Endothelial cell of hepatic sinusoid (primary cell): ENCODE measurements around the gene NCAPD2.
"Not testable (repeated sequence)": the region's sequence is repeated elsewhere in the genome, so short reads cannot be mapped to it uniquely, and the experiment has no call there.

ENCODE experiments used
- in situ Hi-C: cut with HindIII; loops from 2 replicates; pipeline ENCODE4 v1.10.0; 2017; ENCODE audit warnings: low sequenced_read_pairs

NCAPD2 gene

DNA sequence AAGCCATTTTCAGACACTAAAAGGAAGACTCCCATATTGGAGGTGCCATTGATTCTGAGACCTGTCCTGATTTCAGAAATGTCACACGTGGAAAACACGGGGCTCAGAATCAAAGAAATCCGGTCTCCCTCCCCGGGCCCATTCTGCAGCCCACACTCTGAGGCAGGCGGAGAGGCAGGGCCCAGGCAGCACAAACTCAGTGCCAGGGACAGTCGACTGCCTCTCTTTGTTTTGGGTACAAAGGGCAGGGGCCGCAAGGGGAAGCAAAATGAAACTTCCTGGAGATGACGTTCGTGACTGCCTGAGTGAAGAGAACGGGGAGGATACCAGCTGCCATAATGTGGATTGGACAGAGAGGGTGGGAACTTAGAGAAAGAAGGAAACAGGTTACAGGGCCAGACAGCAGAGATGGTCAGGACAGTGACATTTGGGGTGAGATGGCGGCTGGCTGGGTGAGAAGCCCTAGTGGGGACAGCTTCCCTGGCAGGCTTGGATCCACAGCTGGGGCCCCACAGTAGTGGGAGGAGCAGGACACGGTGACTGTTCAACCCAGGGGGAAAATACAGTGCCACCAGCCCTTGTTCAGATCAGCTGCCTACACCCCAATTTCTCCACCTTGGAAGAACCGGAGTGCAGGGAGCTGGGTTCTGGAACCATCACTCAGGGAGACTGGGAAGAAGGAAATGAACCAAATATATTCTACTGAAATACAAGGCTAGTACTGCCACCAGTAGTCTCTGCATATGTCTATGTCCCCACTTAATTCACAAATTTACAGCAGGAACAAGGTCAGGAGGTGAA is 48.5 kb downstream of the NCAPD2 start:
- in situ Hi-C loops: no loop called here

DNA sequence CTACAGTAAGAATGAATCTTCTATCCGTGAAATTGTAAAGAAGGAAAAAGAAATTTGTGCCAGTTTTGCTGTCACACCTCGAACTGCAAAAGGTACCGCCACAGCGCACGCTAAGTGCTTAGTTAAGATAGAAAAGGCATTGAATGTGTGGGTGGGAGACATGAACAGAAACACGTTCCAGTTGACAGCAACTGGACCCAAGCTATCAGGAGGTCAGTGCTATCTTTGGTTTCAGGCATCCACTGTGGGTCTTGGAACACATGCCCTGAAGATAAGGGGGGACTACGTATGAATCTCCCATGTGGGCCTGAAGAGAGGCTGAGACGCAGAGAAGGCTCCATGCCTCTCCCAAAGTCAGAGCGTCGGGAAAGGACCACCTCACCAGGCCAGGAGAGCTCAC is 52.1 kb downstream of the NCAPD2 start:
- in situ Hi-C loops: no loop called here

GRCh38 chr12:6547566-6547965 is 53.7 kb downstream of the NCAPD2 start:
- in situ Hi-C loops: no loop called here

DNA sequence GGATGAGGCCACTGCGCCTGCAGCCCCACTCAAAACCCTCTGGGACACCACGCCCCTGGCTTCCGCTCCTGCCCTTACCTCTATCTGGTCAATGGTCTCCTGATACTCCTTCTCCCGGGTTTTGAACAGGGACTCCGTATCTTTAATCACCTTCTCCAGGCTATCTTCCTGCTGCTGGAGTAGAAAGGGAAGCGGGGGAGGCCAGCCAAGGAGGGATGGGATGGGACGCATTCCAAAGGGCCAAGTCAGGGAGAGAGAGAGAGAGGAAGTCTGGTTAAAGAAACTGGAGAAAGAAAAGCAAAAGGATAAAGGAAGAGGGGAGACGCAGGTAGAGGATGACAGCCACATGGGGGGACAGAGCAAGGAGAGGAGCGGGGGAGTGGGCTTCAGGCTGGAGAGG is 54.1 kb downstream of the NCAPD2 start:
- in situ Hi-C loops: no loop called here

- in situ Hi-C loops: no loop called here
These were observed 54.7 kb downstream of the NCAPD2 start for GRCh38 chr12:6548556-6548955.

DNA sequence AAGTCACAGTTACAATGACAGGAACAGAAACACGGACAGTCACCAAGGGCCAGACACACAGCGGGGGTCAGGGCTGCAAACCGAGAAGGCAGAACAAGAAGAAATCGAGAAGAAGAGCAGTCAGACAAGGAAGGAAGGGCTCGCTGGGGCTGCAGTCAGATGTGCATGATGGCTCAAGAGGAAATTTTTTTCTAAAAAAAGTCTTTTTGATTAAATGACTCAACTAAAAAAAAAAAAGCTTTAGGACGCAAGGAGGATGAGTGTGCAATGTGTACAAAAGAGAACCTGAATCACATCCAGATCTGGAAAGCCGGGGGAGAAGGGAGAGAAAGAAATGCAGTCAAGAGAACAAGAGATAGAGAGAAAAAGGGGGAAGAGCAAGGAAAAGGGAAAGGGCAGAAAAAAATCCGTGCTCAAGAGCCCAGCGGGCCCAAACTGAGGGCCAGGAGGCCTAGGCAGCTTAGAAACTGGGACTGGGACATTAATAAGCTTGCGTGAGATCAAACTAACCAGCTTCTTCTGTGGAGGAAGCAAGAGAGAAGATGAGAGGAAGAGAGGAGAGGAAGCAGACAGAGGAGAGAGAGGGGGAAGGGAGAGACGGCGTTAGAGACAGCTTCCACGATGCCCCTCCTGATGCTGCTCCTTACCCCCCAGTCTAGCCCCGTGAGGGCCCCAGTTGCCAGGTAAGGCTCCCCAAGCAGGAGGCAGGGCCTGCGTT is 55.2 kb downstream of the NCAPD2 start:
- in situ Hi-C loops: no loop called here

DNA sequence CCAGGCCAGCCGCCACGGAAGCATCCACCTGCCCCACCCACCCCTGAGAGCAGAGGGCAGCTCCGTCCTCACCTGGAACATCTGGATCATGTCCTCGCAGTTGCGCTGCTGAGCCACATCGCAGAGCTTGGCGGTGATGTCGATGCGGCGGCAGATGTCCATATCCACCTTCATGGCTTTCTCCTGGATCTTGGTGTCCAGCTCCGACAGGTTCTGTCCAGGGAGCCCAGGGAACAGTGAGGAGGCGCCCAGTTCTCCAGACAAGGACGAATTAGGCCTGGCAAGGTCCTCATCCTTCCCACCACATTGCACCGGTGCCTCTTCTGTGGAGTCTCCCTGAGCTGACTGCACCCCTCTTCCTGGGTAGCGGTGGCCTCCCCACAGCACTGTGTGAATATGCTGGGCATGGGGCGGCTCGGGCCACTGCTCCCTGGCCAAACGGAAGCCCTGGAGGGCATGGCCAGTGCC is 55.8 kb downstream of the NCAPD2 start:
- in situ Hi-C loops: no loop called here

DNA sequence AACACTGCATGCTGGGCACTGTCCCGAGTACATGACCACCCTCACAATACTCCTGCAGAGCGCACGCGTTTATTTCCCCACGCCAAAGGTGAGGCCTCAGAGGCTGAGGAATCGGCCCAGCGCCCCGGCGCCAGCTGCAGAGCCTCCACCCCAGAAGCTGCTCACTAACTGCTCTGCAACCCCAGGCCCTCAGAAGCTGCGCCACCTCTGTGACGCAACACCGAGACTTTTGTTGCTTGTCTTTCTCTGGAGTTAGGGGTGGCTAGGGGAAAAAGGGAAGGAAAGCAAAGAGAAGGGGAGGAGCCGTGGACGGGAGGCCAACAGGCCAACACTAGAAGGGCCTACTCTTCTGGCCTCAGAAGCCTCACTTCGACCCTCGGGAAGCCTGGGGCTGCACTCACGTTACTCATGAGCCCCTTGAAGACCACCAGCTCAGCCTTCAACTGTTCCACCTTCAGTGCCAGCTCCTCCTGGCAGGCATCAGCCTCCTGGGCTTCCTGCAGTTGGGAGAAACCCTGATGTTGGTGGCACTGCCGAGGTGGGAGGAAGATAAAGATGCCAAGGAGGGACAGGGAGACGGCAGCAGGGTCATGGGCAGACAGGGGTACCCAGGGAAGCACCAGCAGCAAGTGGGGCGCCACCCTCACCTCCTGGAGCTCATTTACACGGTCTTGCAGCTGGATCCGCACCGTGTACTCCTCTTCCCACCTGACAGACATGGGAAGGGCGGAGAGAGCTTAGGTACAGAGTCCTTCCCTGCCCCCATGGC is 56.6 kb downstream of the NCAPD2 start:
- in situ Hi-C loops: no loop called here

GRCh38 chr12:6551063-6551461 is 57.2 kb downstream of the NCAPD2 start:
- in situ Hi-C loops: no loop called here

DNA sequence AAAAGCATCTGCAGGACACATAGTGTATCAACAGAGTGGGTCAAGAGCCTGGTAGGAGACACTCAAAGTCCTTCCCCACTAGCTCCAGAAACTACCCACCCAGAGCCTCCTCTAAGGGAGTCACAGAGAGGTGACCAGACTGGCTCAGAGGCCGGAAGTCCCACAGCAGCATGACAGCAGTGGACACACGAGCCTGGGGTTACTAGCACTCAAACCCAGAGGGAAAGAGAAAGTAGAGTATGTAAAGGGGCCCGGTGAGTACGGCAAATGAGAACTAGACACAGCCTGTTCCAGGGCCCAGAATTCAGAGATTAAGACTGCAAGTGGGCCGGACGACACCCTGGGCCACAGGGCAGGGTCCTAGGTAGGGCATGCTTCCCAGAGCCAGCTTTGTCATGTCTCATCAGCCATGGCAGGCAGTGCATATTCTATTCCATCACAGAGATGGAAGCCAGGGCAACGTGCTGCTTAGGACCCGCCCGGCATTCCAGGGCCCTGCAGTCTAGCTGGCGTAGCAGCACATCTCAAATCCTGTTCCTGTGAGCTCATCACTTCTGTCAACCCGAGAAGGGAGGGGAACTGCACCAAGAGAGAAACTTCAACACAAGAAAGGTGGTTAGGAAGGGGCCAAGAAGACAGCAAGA is 57.7 kb downstream of the NCAPD2 start:
- in situ Hi-C loops: no loop called here

GRCh38 chr12:6552140-6552551 is 58.2 kb downstream of the NCAPD2 start:
- in situ Hi-C loops: no loop called here

GRCh38 chr12:6553051-6553868 is 59.4 kb downstream of the NCAPD2 start:
- in situ Hi-C loops: no loop called here

DNA sequence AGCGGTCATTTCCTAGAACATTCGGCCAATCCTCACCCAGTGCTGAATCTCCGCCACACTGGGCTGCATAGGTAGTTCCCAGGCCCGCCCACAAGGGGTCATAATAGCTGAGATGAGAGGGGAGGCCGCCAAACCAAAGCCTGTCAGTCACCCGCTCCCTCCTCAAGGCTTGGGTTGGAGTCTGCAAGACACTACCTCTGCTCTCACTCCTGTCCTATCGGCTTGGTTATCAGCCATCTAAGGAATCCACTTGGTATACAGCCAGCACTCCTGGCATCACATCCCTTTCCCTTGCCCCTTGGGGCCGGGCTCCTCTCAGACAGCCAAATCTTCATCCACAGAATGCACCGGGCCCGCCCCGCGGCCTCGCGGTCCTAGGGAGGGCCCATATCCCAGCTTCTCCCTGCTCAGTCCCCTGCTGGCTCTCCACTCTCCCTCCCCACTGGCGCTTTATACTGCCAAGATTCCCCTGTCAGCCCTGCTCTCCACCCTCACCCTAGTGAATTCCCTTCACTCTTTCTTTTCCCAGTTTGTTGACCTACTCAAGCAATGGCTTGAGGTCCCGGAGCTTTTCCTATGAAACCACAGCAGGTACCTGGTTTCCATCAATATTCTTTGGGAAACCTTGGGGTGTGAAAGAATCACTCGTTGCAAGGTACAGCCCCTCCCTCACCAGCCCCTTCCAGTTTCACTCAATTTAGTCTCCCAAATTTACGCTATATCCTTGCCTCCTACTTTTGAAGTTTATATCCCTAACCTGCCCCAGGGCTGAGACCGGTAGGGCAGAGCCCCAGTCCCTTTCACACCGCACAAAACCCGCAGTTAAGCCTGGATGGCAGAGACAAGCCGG is 60.5 kb downstream of the NCAPD2 start:
- in situ Hi-C loops: no loop called here

DNA sequence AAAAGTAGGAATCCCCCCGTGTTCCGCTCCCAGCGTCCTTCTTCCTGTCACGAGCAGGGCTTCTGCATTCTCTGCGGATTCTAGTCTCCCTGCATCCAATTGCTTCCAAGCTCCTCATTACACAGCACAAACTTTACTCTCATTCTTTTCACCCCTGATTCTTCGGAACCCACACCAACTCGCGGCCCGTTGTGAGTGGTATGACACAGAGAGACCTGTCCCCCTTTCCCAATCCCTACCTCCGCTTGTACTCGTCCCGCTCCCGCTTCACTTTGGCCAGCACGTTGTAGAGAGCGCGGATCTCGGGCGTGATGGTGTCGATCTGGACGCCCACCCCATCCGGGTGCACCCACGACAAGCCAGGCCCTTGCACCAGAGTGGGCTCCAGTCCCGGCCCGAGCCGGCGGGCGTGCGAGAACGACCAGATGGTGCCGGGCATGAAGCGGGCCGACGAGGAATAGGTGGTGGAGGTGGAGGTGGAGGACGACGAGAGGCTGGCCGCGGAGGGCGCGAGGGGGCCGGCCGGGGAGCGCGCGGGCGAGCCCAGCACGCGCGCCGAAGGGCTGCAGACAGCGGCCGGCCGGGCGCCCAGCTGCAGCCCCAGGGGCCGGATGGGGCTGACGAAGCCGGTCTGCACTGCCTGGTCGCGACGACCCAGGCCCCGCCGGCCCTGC is 61.3 kb downstream of the NCAPD2 start:
- in situ Hi-C loops: no loop called here

- in situ Hi-C loops: not testable (repeated sequence)
These were observed 62.6 kb downstream of the NCAPD2 start for GRCh38 chr12:6556496-6556817.

DNA sequence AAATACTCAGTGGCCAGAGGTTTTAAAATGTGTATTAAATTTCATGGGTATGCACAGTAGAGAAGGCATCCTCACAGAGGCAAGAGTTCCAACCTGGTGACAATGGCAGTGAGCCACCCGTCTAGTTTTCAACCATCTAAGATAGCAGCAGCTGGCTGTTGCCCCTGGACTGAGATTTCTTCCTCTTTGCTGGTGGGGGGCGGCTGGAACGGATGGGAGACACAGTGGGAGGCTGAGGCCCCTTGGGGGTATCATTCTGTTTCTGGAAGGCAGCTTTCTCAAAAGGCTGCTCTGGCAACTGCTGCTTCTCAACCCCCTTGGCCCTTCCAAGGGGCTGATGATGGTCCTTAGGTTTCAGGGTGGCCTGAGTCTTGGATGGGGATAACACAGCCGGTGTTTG is 63.0 kb downstream of the NCAPD2 start:
- in situ Hi-C loops: no loop called here

- in situ Hi-C loops: not testable (repeated sequence)
These were observed 64.3 kb downstream of the NCAPD2 start for GRCh38 chr12:6558014-6558760.

DNA sequence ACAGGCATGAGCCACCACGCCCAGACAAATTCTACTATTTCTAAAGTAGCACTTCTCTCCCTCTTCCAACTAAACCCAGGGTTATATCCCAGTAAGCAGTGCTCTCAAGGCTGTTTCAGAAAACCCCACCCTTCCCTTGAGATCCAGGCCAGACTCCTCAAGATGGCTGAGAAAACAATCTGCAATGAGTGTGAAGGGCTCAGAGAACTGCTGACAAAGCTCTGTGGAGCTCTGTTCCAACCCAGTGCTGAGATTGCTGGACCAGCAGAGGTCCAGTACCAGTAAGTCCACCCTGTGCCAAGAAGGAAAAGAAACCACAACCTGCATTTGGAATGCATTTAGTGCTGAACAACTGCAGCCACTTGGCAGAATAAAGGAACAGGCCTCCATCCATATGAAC is 65.6 kb downstream of the NCAPD2 start:
- in situ Hi-C loops: no loop called here
